Measurements from ENCODE around the gene CDK15. TPM values are rescaled to one million over a fixed set of nuclear protein-coding genes. Genes with fewer than 3 reads are reported as not detected.

The CDK15 gene
- total RNA-seq, 1 experiment from 2014 or later: not detected

DNA sequence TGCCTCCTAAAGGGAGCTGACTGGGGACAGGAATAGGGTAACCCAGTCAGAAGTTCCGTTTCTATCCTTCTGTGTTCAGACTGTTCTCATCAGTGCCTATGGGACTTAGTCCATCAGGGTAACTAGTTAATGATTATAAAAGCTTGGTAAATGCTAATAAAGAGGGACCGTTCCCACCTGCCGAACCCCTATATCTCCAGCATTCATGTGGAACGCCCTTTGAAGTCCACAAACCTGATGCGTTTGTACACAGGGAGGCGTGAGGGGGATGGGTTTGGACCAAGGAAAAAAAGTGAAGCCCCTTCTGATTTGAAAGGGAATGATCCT is 112.9 kb downstream of the CDK15 start:
- no peak overlapping the region for H3K4me3 ChIP-seq (replicated peaks in 1 of 2; ENCODE audit: low read depth in 1 of 2, low read length in 2 of 2)
- no TSS peak for BruUV-seq (replicated peaks)
- H3K79me2 ChIP-seq (ENCODE audit: insufficient read depth, low read length): no peaks in the 10 kb centered on the region
- ChIA-PET CTCF (no interaction called here), RAD21 (ENCODE audit: low non-redundant PET in 1 of 2, low total read pairs in 2 of 2, uncharacterized antibody in 2 of 2, unreplicated experiment in 2 of 2) (no interaction called here), POLR2A (no interaction called here)
- H2AFZ ChIP-seq (ENCODE audit: low read depth, low read length, poor library complexity, severe bottlenecking): no peak overlapping the region
- no peaks in the 10 kb centered on the region for H4K20me1 ChIP-seq (ENCODE audit: insufficient read depth)
- intact Hi-C loops (cut with micrococcal nuclease): no loop called here
- no peak for DNase-seq (ENCODE audit: low read depth, low spot score)
- no peak overlapping the region for H3K4me2 ChIP-seq (ENCODE audit: low read length)
- H3K4me1 ChIP-seq (ENCODE audit: control insufficient read depth in 1 of 2, insufficient read depth in 2 of 2, low read length in 2 of 2): no peaks in the 10 kb centered on the region
- no peaks in the 10 kb centered on the region for H3K9me3 ChIP-seq (ENCODE audit: control insufficient read depth in 1 of 2, insufficient read depth in 1 of 2, low read depth in 1 of 2, low read length in 2 of 2)
- no peaks in the 10 kb centered on the region for H3K9me2 ChIP-seq (ENCODE audit: insufficient read depth)
- TF ChIP-seq, protein P1, sequence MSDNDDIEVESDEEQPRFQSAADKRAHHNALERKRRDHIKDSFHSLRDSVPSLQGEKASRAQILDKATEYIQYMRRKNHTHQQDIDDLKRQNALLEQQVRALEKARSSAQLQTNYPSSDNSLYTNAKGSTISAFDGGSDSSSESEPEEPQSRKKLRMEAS (IDR thresholded peaks at IDR 0.05): no peak
- TF ChIP-seq YY1 (IDR thresholded peaks at IDR 0.05; ENCODE audit: extremely low read depth, insufficient replicate concordance, low read depth, low read length) (no peak), ZNF274 (IDR thresholded peaks at IDR 0.05; ENCODE audit: low read depth, low read length) (no peak), EZH2phosphoT487 (IDR thresholded peaks at IDR 0.05; ENCODE audit: borderline replicate concordance) (no peak), CEBPB (IDR thresholded peaks at IDR 0.05; ENCODE audit: low read depth) (no peak), SIN3A (IDR thresholded peaks at IDR 0.05; ENCODE audit: low read depth) (no peak), POLR2AphosphoS5 (IDR thresholded peaks at IDR 0.05; ENCODE audit: low read depth, low read length) (no peak), TCF7L2 (IDR thresholded peaks at IDR 0.05; ENCODE audit: borderline replicate concordance, extremely low read depth, insufficient read depth, insufficient read length) (no peak), CBX3 (IDR thresholded peaks at IDR 0.05; ENCODE audit: low read depth) (no peak)
- TF ChIP-seq, protein P2, sequence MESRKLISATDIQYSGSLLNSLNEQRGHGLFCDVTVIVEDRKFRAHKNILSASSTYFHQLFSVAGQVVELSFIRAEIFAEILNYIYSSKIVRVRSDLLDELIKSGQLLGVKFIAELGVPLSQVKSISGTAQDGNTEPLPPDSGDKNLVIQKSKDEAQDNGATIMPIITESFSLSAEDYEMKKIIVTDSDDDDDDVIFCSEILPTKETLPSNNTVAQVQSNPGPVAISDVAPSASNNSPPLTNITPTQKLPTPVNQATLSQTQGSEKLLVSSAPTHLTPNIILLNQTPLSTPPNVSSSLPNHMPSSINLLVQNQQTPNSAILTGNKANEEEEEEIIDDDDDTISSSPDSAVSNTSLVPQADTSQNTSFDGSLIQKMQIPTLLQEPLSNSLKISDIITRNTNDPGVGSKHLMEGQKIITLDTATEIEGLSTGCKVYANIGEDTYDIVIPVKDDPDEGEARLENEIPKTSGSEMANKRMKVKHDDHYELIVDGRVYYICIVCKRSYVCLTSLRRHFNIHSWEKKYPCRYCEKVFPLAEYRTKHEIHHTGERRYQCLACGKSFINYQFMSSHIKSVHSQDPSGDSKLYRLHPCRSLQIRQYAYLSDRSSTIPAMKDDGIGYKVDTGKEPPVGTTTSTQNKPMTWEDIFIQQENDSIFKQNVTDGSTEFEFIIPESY (IDR thresholded peaks at IDR 0.05; ENCODE audit: extremely low read depth, insufficient replicate concordance, low read length): no peak
- H3K27ac ChIP-seq (ENCODE audit: low read depth, low read length): no peak overlapping the region
- no peaks in the 10 kb centered on the region for H3K36me3 ChIP-seq (ENCODE audit: control insufficient read depth in 1 of 2, insufficient read depth in 2 of 2, low read length in 2 of 2)
- ATAC-seq: no peak
- no peaks in the 10 kb centered on the region for H3K27me3 ChIP-seq (ENCODE audit: insufficient read depth, low read length)
- H3K9ac ChIP-seq (ENCODE audit: low read length): no peak overlapping the region

Data from HCT116 (cell line).